Ishikawa (cell line): ENCODE results near the gene DDX54.
A peak's percentile ranks its signal among the peaks of the same experiment; 100 is the strongest.

Experiments used
- CEBPB ChIP-seq: IDR thresholded peaks from 2 replicates; pipeline ENCODE4 v1.6.1; 2012
- CREB1 ChIP-seq: IDR thresholded peaks from 2 replicates; pipeline ENCODE4 v1.6.1; 2012; ENCODE audit warnings: low read depth
- EGR1 ChIP-seq: IDR thresholded peaks from 2 replicates; pipeline ENCODE4 v1.6.1; 2012
- EP300 ChIP-seq: IDR thresholded peaks from 2 replicates; pipeline ENCODE4 v1.6.1; 2012; ENCODE audit warnings: borderline replicate concordance
- FOXM1 ChIP-seq: IDR thresholded peaks from 2 replicates; pipeline ENCODE4 v1.6.1; 2012; ENCODE audit warnings: low read depth, borderline replicate concordance
- NFIC ChIP-seq: IDR thresholded peaks from 2 replicates; pipeline ENCODE4 v1.6.1; 2012
- RAD21 ChIP-seq: IDR thresholded peaks from 2 replicates; pipeline ENCODE4 v1.6.1; 2012; ENCODE audit warnings: low read depth
- REST ChIP-seq: IDR thresholded peaks from 2 replicates; pipeline ENCODE4 v1.6.1; 2012; ENCODE audit warnings: low read depth, mild to moderate bottlenecking
- TAF1 ChIP-seq: IDR thresholded peaks from 2 replicates; pipeline ENCODE4 v1.6.1; 2012; ENCODE audit warnings: low read depth, mild to moderate bottlenecking
- TCF12 ChIP-seq: IDR thresholded peaks from 2 replicates; pipeline ENCODE4 v1.6.1; 2012; ENCODE audit warnings: low read depth
- TEAD4 ChIP-seq: IDR thresholded peaks from 2 replicates; pipeline ENCODE4 v1.6.1; 2012
- USF1 ChIP-seq: IDR thresholded peaks from 2 replicates; pipeline ENCODE4 v1.6.1; 2012
- YY1 ChIP-seq: IDR thresholded peaks from 2 replicates; pipeline ENCODE4 v1.6.1; 2012; ENCODE audit warnings: low read depth
- ZBTB7A ChIP-seq: IDR thresholded peaks from 2 replicates; pipeline ENCODE4 v1.6.1; 2012; ENCODE audit warnings: low read depth
- TF ChIP-seq, protein P1 (sequence below): IDR thresholded peaks from 2 replicates; pipeline ENCODE4 v1.6.1; 2012

Gene DDX54

GRCh38 chr12:113186033-113186365, 721 bp upstream of the DDX54 start:
- TF ChIP-seq USF1: peak; percentile 59
- TF ChIP-seq, protein P1, sequence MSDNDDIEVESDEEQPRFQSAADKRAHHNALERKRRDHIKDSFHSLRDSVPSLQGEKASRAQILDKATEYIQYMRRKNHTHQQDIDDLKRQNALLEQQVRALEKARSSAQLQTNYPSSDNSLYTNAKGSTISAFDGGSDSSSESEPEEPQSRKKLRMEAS: peak; percentile 46; the same call in 1 of the 2 replicates
- TF ChIP-seq EGR1: no peak

DNA sequence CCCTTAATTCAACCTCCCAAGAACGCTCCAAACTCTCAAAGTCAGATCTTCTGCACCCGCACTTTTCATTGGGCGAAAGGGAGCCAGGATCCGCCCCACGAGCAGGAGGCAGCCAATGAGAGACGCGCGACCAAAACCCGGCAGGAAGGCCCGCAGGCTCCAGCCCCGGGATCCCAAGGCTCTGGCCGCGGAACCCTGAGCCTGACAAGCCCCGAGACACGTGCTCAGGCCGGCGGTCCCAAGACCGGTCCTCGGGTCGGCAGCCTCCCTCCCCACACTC, 438 bp downstream of the DDX54 start:
- no peak for TF ChIP-seq YY1
- TF ChIP-seq, protein P1: peak; percentile 93; the same call in 1 of the 2 replicates

DNA sequence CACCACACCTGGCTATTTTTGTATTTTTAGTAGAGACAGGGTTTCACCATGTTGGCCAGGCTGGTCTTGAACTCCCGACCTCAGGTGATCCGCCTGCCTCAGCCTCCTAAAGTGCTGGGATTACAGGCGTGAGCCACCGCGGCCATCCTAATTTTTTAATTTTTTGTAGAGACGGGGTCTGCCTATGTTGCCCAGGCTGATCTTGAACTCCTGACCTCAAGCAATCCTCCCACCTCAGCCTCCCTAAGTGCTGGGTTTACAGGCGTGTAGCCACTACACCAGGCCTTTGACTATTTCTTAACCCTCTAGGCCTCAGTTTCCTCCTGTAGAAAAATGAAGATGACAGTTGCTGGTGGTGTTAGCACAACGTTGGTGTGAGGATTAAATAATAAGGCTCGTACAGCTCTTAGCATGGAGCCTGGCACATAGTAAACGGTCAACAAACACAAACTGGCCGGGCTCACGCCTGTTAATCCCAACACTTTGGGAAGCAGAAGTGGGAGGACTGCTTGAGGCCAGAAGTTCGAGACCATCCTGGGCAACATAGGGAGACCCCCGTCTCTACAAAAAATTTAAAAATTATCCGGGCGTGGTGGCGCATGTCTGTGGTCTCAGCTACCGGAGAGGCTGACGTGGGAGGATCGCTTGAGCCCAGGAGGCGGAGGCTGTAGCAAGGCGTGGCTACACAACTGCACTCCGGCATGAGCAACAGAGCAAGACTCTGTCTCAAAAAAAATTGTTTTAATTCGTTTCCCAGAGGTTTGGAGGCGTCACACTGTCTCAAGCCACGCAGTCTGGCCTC, 979 bp downstream of the DDX54 start:
- TF ChIP-seq EGR1 (no peak), NFIC (no peak), RAD21 (no peak), EP300 (no peak), CEBPB (no peak)

GRCh38 chr12:113183030-113183589, 2.2 kb downstream of the DDX54 start:
- TF ChIP-seq RAD21: no peak
- TF ChIP-seq TEAD4: no peak
- no peak for TF ChIP-seq FOXM1
- no peak for TF ChIP-seq CREB1
- TF ChIP-seq CEBPB: no peak
- TF ChIP-seq EGR1: no peak
- TF ChIP-seq REST: no peak
- TF ChIP-seq TCF12: no peak
- no peak for TF ChIP-seq ZBTB7A
- no peak for TF ChIP-seq NFIC
- TF ChIP-seq, protein P1: no peak
- TF ChIP-seq TAF1: no peak
- TF ChIP-seq EP300: no peak
- TF ChIP-seq USF1: no peak
- TF ChIP-seq YY1: no peak

GRCh38 chr12:113181975-113182374, 3.3 kb downstream of the DDX54 start:
- TF ChIP-seq TEAD4 (no peak), EP300 (no peak), ZBTB7A (no peak), YY1 (no peak), RAD21 (no peak), CEBPB (no peak), CREB1 (no peak), EGR1 (no peak), NFIC (no peak), USF1 (no peak), TAF1 (no peak)
- TF ChIP-seq, protein P1: no peak

DNA sequence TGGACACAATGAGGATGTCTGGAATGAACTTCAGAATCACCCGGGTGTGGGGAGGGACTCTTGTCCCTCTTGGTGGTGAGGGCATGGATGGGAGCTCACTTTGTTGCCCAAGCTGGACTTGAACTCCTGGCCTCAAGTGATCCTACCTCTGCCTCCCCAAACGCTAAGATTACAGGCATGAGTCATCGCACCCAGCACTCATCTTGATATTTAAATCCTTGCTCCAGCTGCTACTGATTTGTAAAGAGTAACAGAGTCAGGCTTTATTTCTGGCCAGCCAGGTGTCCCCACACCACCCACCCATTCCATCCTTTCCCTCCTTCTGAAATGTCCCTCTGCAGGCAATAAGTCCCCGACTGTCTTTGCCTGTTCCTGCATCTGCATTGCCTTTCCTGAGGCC, 4.9 kb downstream of the DDX54 start:
- TF ChIP-seq CEBPB (no peak), EGR1 (no peak), CREB1 (no peak), TAF1 (no peak), YY1 (no peak), TEAD4 (no peak), ZBTB7A (no peak), USF1 (no peak), TCF12 (no peak)

GRCh38 chr12:113179023-113179422, 6.3 kb downstream of the DDX54 start:
- no peak for TF ChIP-seq TAF1
